ENCODE measurements around the gene DNASE1. TPM values are rescaled to one million over a fixed set of nuclear protein-coding genes. Genes with fewer than 3 reads are reported as not detected.

Gene DNASE1
- total RNA-seq, 3 donors from 2014 or later (not counting 1 experiment from before 2014, with no cell fraction given), result 29.9 to 47.8 (median 34.9) TPM

GRCh38 chr16:3611146-3611975 is 43.1 kb upstream of the DNASE1 start, which contains the start of gene SLX4:
Gene SLX4, minus strand, starts transcription at chr16:3611606. Its CDS starts 2,642 bp downstream, at chr16:3608964.
- no peaks in the 10 kb centered on the region for H3K9me3 Mint-ChIP-seq
- WGBS (ENCODE audit: insufficient coverage), result under 1% methylated on average over 86 of the region's 86 CpGs
- H3K4me1 Mint-ChIP-seq, result peaks cover 48 to 49% of the 10 kb centered on the region in 2 donors
- no peaks in the 10 kb centered on the region for H3K27me3 Mint-ChIP-seq (ENCODE audit: low read depth in 2 of 2)
- no peaks in the 10 kb centered on the region for H3K27me3 ChIP-seq (ENCODE audit: control insufficient read depth, insufficient read depth, low read length)
- H3K27ac ChIP-seq (ENCODE audit: low read length), result peak within 1 kb of the TSS; percentile 85
- intact Hi-C loops (cut with micrococcal nuclease), result loop anchor here (1.0 to 5.0 kb wide), 3 partner anchors 32 to 506 kb away; partner anchors contain the start of gene ADCY9
- H3K4me3 ChIP-seq (ENCODE audit: low read length), result peak within 1 kb of the TSS; percentile 95
- no peak for TF ChIP-seq CTCF (IDR thresholded peaks at IDR 0.05)
- peak within 1 kb of the TSS; percentile 97 to 98 for H3K27ac Mint-ChIP-seq
- DNase-seq (peak; percentile 91 to 99), ATAC-seq (peak; percentile 87 to 95 (median 91))
- H3K36me3 Mint-ChIP-seq, result no peaks in the 10 kb centered on the region
- H3K36me3 ChIP-seq (ENCODE audit: control insufficient read depth, insufficient read depth, low read length), result no peaks in the 10 kb centered on the region
- H3K4me1 ChIP-seq (ENCODE audit: control insufficient read depth, insufficient read depth, low read length), result peaks cover 25% of the 10 kb centered on the region
- H3K9me3 ChIP-seq (ENCODE audit: control insufficient read depth, insufficient read depth, low read length), result no peaks in the 10 kb centered on the region
- peak within 1 kb of the TSS; percentile 99 for H3K4me3 Mint-ChIP-seq

GRCh38 chr16:3612510-3613466 is 41.7 kb upstream of the DNASE1 start:
- H3K4me3 ChIP-seq (ENCODE audit: low read length), result peak overlapping the region; percentile 95
- H3K9me3 Mint-ChIP-seq, result no peaks in the 10 kb centered on the region
- intact Hi-C loops (cut with micrococcal nuclease), result loop anchor here (5.0 kb wide), 2 partner anchors 265 to 505 kb away; partner anchors contain the start of gene ADCY9
- H3K4me1 ChIP-seq (ENCODE audit: control insufficient read depth, insufficient read depth, low read length), result peaks cover 25% of the 10 kb centered on the region
- H3K36me3 ChIP-seq (ENCODE audit: control insufficient read depth, insufficient read depth, low read length), result peaks cover 2% of the 10 kb centered on the region
- H3K27ac ChIP-seq (ENCODE audit: low read length), result no peak overlapping the region
- no peaks in the 10 kb centered on the region for H3K27me3 Mint-ChIP-seq (ENCODE audit: low read depth in 2 of 2)
- H3K4me3 Mint-ChIP-seq, result peak overlapping the region; percentile 99
- 83% methylated on average over 32 of the region's 34 CpGs for WGBS (ENCODE audit: insufficient coverage)
- H3K36me3 Mint-ChIP-seq, result no peaks in the 10 kb centered on the region
- TF ChIP-seq CTCF (IDR thresholded peaks at IDR 0.05), result no peak
- no peaks in the 10 kb centered on the region for H3K27me3 ChIP-seq (ENCODE audit: control insufficient read depth, insufficient read depth, low read length)
- peak overlapping the region; percentile 97 to 98 for H3K27ac Mint-ChIP-seq
- ATAC-seq (no peak), DNase-seq (no peak)
- no peaks in the 10 kb centered on the region for H3K9me3 ChIP-seq (ENCODE audit: control insufficient read depth, insufficient read depth, low read length)
- H3K4me1 Mint-ChIP-seq, result peaks cover 48 to 54% of the 10 kb centered on the region in 2 donors

- H3K4me3 Mint-ChIP-seq, result no peak overlapping the region
- no peak overlapping the region for H3K4me3 ChIP-seq (ENCODE audit: low read length)
- WGBS (ENCODE audit: insufficient coverage), result 74% methylated on average over 3 of the region's 3 CpGs
- no peaks in the 10 kb centered on the region for H3K36me3 Mint-ChIP-seq
- H3K4me1 ChIP-seq (ENCODE audit: control insufficient read depth, insufficient read depth, low read length), result no peaks in the 10 kb centered on the region
- TF ChIP-seq CTCF (IDR thresholded peaks at IDR 0.05), result no peak
- H3K4me1 Mint-ChIP-seq, result peaks cover 26 to 27% of the 10 kb centered on the region in 2 donors
- no peaks in the 10 kb centered on the region for H3K27me3 Mint-ChIP-seq (ENCODE audit: low read depth in 2 of 2)
- no peaks in the 10 kb centered on the region for H3K9me3 Mint-ChIP-seq
- ATAC-seq, result no peak
- intact Hi-C loops (cut with micrococcal nuclease), result no loop called here
- H3K27ac ChIP-seq (ENCODE audit: low read length), result no peak overlapping the region
- peaks cover 2% of the 10 kb centered on the region for H3K36me3 ChIP-seq (ENCODE audit: control insufficient read depth, insufficient read depth, low read length)
- peak overlapping the region in 1 of 2 donors; percentile 48 for H3K27ac Mint-ChIP-seq
- no peak for DNase-seq
- H3K9me3 ChIP-seq (ENCODE audit: control insufficient read depth, insufficient read depth, low read length), result no peaks in the 10 kb centered on the region
- no peaks in the 10 kb centered on the region for H3K27me3 ChIP-seq (ENCODE audit: control insufficient read depth, insufficient read depth, low read length)
These were observed 35.7 kb upstream of the DNASE1 start for GRCh38 chr16:3618769-3619141.

Measured in natural killer cell (primary cell).